Left forelimb (tissue), 1 donor: Measurements from ENCODE around the gene ARAP2.

Experiments
- DNase-seq: peaks from one replicate; pipeline ENCODE4 v3.0.0-alpha.2; 2018; ENCODE audit warnings: low spot score

The ARAP2 gene, protein sequence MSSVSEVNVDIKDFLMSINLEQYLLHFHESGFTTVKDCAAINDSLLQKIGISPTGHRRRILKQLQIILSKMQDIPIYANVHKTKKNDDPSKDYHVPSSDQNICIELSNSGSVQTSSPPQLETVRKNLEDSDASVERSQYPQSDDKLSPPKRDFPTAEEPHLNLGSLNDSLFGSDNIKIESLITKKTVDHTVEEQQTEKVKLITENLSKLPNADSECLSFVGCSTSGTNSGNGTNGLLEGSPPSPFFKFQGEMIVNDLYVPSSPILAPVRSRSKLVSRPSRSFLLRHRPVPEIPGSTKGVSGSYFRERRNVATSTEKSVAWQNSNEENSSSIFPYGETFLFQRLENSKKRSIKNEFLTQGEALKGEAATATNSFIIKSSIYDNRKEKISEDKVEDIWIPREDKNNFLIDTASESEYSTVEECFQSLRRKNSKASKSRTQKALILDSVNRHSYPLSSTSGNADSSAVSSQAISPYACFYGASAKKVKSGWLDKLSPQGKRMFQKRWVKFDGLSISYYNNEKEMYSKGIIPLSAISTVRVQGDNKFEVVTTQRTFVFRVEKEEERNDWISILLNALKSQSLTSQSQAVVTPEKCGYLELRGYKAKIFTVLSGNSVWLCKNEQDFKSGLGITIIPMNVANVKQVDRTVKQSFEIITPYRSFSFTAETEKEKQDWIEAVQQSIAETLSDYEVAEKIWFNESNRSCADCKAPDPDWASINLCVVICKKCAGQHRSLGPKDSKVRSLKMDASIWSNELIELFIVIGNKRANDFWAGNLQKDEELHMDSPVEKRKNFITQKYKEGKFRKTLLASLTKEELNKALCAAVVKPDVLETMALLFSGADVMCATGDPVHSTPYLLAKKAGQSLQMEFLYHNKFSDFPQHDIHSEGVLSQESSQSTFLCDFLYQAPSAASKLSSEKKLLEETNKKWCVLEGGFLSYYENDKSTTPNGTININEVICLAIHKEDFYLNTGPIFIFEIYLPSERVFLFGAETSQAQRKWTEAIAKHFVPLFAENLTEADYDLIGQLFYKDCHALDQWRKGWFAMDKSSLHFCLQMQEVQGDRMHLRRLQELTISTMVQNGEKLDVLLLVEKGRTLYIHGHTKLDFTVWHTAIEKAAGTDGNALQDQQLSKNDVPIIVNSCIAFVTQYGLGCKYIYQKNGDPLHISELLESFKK (N-terminal part only)

DNA sequence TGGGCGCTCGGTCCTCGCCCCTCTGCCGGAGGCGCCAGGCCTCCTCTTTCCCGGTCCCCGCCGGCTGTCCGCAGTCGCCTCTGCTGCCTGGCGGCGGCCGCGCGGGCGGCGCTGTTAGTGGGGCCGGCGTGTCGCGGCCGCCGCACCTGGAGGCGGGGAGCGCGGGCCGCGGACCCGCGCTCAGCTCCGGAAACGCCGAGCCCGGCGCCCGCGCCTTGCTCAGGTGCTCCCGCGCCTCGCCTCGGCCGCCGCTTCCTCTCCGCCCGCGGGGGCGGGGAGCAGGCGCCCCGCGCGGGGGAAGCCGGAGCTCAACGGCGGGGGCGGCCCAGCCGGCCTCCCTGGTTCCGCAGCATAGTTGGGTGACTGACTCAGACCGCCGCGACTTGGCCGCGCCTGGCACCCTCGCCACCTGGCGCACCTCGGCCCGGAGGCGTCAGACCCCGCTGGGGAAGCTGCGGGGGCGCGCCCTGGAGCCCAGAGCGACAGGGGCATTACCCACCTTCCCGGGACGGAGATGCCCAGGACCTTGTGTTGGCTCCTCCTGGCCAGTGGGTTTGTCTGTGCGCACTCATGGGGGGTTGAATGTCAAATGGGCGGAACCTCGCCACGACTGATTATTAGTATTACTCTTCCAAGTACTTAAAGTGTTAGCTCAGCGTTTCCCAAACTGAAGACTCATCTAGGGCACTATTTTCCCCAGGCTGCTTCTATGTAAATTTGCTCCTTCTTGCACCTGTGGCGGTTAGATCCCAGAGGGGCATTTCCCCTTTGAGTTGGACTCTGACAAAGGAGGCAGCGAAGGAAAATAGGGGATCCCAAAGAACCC is at the start of gene ARAP2:
TSS of gene ARAP2 (minus strand) at position 258 of the 826 bp plus-strand sequence. CDS start 15,028 bp downstream, outside the sequence.
- DNase-seq, result peak; percentile 66

DNA sequence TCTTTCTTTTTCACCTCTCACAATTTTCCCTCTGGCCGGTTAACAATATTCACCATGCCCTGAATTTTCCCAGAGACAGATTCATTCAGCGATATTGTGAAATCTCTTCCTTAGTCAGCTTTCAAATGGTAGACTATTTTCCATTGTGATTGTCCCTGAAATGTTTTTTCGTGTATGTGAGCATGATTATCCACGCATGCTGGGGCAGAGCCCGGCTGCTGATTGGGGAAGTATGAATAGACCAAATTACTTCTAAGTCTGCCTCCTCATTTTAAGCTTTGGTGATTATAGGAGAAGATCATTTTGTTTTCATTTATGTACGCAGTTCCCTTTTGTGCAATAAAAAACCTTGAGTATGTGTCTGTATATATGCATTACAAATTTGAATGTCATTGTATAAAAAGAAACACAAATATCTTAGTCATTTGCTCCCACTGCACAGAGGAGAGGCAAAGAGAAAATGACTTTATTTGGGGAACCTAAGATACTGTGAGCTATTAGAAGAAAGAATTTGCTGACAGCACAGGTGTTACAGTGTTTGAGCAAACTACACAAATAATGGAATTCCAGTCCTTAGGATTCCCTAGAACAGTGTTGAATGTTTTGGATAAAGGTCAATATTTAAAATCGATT is 48.4 kb upstream of the ARAP2 start:
- DNase-seq, result no peak

DNA sequence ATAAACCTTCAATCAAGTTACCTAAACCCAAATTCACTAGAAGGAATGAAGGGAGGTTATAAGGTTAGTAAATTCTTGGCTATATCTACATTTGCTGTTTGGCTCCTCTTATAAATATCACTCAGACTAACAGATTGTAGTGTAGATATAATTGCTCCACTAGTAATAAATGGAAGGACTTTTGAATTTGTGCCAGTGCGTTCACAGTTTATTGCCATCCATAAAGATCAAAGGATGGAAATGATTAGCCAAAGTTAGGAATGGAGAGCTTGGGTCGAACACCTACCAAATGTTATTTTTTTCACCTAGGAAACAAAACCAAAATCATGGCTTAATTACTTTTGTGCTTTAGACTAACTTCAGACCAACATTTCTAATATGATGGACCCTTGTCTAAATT is 46.3 kb upstream of the ARAP2 start:
- DNase-seq, result no peak

DNA sequence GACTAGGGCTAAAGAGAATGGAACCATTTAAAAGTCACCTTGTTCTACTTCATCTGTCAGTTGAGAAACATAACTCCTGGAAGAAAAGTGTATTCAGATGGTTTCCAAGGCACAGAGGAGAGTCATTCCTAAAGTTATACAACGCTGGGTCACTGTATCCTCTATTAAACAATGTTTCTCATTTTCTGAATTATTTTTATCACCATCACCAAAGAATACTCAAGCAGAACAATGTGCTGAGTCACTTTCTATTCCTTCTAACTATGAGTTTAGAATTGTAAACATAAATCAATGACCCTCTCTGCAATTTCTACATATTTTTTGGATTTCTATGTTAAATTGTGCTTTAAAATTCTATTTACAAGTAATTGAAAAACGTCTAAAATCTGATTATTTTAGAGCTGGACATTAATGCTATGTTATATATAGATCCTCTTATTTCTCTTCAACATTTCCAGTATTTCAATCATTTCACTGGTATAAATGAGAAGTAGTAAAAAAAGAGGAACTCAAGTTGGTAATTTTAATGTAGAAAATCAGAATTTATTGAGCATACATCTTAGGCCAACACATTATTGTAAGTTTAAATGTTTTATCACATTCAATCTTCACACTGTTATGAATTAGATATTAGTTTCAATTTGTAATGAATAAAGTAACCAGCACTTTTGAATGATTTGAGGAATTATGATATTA is 44.6 kb upstream of the ARAP2 start:
- DNase-seq, result no peak

DNA sequence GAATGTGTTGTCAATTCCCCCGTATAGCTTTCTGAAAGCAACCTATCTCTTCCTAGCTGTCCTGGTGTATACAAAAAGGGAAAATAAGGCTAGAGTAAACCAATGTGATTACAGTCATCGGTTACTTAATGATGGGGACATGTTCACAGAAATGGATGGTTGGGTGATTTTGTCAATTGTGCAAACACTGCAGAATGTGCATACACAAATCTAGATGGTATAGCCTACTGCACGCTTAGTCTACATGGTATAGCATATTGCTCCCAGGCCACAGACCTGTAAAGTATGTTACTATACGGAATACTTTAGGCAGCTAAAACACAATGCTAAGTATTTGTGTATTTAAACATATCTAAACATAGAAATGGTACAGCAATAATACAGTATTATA is 42.2 kb upstream of the ARAP2 start:
- no peak for DNase-seq

DNA sequence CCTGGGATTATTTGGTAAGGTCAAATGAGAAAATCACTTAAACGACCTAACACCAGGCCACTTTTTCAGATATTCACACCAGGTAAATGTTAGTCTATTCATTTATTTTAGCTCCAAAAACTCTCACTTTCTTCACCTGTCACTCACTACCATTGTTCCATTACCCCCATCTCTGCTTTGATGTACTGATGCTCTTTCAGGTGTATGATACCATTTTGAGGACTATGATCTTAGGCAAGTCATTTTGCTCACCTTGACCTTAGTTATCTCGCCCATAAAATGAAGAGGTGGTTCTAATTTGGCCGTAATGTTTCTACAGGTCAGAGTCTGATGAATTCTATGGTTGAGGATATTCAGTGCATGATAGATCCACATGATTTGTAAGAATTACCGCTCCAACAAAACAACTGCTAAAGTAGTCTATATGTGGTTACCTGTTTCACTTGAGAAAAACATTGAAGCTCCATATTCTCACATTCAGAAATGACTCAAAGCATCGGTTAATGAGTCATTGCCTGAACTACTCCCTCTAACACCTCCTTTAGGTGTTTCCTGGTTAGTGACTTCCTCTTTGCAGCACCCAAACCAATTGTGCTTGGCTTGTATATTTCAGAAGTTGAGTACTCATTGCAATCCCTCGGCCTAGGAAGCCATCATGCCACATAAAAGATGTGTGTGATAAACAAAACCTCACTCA is 41.6 kb upstream of the ARAP2 start:
- DNase-seq, result no peak

DNA sequence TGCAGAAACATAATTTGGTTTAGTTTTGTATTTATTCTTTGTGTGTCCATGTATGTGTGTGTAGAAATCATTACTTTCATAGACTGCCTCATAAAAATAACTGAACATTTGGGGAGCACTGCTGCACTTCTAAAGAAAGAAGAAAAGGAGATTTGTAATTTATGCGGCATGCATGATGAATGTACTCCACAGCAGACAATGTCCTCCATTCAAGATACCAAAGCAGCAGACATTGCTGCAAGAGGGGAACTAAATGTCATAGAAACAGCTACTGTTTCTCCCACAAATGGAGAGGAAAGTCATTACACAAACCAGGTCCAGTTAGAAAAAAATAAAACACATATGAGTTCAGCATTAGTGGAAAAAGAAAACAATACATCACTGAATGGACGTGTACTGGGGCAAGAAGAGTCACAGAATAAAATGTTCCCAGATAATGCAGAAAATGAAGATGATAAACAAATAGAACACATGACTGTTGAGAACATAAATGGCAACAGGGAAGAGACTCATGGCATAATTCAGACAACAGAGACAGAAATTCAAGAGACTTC is 39.7 kb upstream of the ARAP2 start:
- DNase-seq, result no peak

DNA sequence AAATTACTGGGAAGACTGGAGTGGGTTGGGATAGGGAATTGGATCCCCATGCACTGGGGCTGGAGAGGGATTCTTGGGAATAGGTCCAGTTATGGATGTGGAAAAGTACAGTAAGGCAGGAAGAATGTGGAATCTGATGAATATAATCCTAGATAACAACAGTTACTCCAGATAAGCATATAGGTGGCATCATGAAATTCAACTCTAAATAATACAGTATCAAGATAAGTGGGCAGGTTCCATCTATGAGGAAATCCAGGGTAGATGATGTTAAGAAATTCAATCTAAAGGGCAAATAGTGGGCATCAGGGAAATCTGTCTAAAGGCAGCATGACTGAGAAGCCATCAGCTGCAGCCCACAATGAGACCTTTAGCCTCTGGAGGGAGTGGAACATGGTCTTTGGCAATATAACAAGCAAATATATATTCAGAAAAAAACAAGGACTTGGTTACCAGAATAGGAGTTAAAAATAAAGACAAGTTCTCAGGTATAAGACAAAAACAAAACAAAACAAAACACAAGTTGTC is 38.3 kb upstream of the ARAP2 start:
- no peak for DNase-seq

DNA sequence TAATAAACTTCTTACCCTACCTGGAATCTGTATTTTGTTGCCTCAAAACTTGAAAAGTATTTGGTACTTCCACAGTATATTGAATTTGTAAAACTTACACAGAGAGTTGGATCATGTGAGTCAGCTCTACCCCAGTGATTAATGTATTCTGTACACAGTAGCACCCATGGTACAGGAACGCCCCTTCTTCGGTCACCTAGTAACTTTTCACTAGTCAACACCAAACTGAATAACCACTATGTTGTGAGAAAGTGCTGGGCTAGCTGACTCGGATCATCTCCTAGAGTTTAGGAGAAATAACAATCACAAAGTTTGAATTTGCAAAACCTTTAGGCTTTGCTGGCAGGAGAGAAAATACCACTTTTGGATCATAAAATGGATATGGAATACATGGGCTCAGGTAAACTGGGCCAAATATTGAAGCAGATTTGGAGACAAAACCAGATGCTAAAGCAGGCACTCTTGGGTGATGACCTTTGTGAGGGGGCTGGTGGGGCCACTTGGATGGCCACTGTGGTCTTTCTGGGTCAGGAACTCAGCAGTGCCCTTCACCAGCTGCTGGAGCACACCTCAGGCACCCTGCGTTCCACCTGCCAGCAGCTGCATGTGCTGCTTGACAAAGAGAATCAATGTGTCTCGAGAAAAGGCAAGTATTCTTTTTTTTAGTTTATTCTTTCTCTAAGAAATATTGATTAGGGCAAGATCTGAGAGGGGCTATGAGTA is 37.2 kb upstream of the ARAP2 start, which contains the start of gene DTHD1:
TSS of gene DTHD1 (plus strand) at position 233 of the 723 bp plus-strand sequence. CDS start at position 376, 143 bp downstream.
- no peak for DNase-seq

DNA sequence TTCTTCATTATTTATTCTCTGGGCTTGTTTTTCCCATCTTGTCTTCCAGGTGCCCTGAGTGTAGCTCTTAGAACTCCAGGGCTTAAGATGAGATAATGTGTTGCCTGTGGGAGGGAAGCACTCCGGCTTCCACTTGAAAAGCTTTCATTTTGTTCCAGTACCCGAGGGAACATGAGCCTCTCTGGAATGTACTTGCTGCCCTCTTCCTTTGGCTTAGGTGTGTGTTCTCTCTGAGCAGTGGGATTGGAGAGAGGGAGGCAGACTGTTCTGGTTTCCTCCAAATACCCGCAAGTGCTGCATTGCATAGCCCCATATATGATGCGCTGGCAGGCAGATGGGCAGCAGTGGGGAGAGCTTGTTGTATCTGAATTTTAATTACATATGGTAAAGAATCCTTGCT is 36.2 kb upstream of the ARAP2 start:
- DNase-seq, result no peak

DNA sequence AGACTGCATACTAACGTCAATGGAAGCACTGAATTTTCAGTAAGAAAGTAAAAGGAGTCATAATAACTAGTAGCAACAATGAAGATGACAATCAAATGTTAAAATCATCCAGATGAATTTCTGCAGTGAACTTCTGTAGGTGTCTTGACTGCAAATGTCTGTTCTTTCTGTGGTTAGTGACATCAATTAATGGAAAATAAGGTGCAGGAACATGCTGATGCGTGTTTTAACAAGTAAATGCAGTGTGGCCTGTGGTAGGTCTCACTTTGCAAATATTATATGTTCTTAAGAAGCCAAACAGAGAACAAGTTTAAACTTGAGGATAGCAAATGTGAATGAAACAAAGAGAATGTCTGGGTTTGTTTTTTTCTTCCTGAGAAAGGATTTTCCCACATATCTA is 34.5 kb upstream of the ARAP2 start:
- DNase-seq, result no peak

DNA sequence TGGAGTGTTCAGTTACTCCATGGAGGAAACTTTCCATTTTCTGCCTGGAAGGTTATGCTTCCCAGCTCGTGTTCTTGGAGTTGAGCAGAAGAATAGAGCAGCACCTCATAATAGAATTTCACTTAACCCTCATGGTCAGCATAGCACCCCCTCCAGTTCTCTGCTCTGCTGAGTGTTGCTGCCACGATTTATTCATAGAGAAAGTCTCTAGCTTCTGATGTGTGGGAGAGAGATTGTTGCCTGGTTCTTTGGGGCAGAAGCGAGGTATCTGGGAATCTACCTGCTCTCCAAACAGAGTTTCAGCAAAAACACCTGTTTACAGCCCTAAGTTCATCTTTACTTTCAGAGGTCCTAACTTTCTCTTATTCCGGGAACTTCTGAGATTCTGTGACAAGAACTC is 33.2 kb upstream of the ARAP2 start:
- DNase-seq, result no peak

DNA sequence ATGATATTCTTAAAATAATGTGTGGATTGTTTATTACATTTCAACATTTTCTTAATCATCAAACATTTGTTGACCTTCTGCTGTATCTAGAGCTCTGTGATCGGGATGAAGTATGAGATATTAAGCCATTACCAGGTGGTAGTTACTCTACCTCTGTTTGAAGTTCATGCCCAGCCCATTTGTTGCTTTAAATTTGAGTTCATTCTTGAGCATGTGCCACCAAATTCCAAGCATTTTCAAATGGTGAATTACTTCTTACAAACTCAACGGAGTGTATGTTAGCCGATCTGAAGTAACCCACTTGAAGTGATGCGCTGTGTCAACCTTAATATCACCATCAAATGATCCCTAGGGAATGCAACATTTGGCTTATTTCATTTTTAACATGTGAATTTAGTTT is 29.8 kb upstream of the ARAP2 start:
- no peak for DNase-seq

DNA sequence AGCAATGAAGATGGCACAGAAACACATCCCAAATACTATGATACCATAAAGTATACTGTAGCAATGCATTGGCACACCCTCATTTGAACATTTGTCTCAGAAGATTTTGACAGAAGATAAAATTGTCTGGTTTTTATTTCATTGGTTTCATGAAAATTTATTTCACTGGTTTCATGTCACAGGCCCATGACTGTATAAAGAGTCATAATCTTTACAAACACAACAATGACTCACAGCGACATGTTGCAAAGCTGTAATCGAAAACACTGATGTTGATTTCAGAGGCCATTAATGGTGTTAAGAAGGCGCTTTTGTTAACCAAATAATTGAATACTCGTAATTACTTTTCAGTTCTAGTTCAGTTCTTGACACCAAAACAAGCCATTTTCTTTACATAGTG is 29.0 kb upstream of the ARAP2 start:
- no peak for DNase-seq

DNA sequence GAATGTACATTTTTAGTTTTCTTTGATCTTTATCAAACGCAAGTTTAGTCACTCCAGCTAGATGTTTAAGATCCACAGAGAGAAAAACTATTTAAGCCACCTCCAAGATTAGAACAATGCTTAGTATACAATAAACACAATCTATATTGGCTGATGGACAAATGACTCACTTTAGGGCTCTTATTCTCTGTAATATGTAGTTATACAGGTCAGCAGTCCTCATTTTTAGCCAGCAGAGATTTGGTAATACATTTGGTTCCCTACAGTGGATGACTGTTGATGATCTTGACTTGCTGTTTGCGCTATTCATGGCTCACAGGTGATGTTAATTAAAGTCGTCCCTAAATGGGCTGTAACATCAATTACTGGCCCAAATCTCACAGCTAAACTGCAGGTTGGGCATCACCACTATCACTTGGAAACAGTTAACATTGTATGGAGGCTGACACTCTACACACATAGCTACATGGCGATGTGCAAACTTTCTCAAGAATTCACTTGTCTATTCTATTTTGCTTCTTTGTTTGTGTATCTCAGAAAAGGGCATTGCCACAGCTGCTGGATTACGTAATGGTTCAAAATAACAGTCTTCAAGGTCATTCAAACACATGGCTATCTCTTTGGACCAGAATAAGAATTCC is 25.3 kb upstream of the ARAP2 start:
- DNase-seq, result no peak

DNA sequence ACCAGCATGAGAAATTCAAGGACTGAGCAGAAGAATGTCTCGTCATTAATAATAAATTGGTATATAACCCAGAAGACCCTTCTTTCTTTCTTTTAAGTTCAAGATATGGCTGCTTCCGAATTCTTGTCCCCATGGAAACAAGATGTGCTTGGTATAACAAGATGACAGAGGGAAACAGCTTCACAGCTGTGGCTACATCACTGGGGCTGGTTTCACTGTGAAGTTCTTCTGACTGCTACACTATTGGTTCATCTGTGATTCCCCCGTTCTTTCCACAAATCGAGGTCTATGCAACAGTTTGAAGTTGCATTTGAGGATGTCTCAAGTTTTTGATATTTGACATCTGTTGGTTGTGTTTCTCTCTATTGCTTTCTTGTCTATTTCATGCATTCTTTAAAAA is 24.8 kb upstream of the ARAP2 start:
- DNase-seq, result no peak

DNA sequence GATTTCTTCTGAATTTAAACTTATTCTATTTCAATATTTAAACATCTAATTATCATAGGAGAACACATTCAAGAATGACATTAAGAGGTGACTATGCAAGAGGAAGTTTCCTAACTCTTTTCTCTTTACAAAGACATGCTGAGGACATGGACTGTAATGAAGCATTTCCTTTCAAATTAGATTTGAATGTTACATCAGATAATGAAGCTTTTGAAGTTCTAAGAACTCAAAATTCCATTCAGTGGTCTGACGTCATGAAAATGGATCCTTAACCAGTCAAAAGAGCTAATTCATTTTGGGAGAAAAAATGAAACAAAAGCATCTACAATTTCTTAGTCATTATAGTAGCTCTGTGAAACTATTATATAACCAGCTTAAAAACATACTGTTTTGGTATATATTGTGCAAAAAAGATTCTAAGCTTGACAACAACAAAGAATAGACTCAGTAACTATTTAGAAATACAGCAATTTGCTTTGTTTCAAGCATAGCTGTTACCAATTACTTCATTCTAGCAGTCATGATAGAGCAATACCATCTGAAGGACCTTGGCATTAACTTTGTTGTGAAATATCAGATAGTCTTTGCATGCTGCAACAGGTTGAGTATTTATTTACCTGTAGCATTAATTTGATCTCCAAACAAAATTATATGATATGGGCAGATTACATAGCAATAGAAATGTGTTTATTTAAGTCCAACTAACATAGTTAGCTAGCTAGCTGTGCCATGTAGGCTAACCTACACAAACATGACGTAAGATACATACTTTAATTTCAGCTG is 23.4 kb upstream of the ARAP2 start:
- no peak for DNase-seq
